ENCODE results near the gene LMBR1. TPM values are rescaled to one million over a fixed set of nuclear protein-coding genes. Genes with fewer than 3 reads are reported as not detected.

The LMBR1 gene
- polyA plus RNA-seq, 3 donors, result 14.8 to 24.4 (median 21.2) TPM

- Histone ChIP-seq H3K4me2 (replicated peaks; ENCODE audit: extremely low read depth, low read length, poor library complexity, severe bottlenecking) (no peak overlapping the region), H3K36me3 (replicated peaks in 1 of 2; ENCODE audit: control insufficient read depth in 1 of 2, insufficient read depth in 2 of 2, low read length in 2 of 2) (no peaks in the 10 kb centered on the region), H3K9ac (ENCODE audit: insufficient read depth, low read length, poor library complexity, severe bottlenecking) (no peak overlapping the region), H3K9me3 (replicated peaks in 1 of 2; ENCODE audit: control insufficient read depth in 1 of 2, insufficient read depth in 1 of 2, low read length in 2 of 2) (no peaks in the 10 kb centered on the region), H2AFZ (ENCODE audit: insufficient read depth, low read depth, low read length, poor library complexity, severe bottlenecking) (no peak overlapping the region), H3K27ac (ENCODE audit: low read depth in 1 of 2, low read length in 2 of 2) (peak overlapping the region in 1 of 2 donors; percentile 41), H4K20me1 (ENCODE audit: insufficient read depth, low read length) (peaks cover 30% of the 10 kb centered on the region), H3K79me2 (ENCODE audit: insufficient read depth, low read length) (peaks cover 48% of the 10 kb centered on the region), H3K27me3 (ENCODE audit: control insufficient read depth in 2 of 2, insufficient read depth in 2 of 2, low read length in 2 of 2) (no peaks in the 10 kb centered on the region), H3K4me1 (ENCODE audit: control insufficient read depth in 1 of 2, insufficient read depth in 2 of 2, low read length in 2 of 2) (peaks cover 5 to 9% of the 10 kb centered on the region in 2 donors), H3K4me3 (replicated peaks in 1 of 3; ENCODE audit: low read depth in 2 of 3, low read length in 3 of 3) (no peak overlapping the region)
- Mint-ChIP-seq H3K27me3 (ENCODE audit: low read depth in 3 of 3) (no peaks in the 10 kb centered on the region), H3K4me1 (peaks cover 12% of the 10 kb centered on the region), H3K27ac (no peak overlapping the region), H3K36me3 (peaks cover 6 to 7% of the 10 kb centered on the region in 2 donors), H3K4me3 (no peak overlapping the region), H3K9me3 (peaks cover 0 to 2% (median 0%) of the 10 kb centered on the region in 7 donors)
- no peak for DNase-seq
- intact Hi-C loops (cut with micrococcal nuclease), result no loop called here
- WGBS (ENCODE audit: insufficient coverage), result 100% methylated on average over 1 of the region's 5 CpGs
- TF ChIP-seq CTCF (IDR thresholded peaks at IDR 0.05), result no peak
Observed at GRCh38 chr7:156842317-156842716, 50.7 kb downstream of the LMBR1 start.

DNA sequence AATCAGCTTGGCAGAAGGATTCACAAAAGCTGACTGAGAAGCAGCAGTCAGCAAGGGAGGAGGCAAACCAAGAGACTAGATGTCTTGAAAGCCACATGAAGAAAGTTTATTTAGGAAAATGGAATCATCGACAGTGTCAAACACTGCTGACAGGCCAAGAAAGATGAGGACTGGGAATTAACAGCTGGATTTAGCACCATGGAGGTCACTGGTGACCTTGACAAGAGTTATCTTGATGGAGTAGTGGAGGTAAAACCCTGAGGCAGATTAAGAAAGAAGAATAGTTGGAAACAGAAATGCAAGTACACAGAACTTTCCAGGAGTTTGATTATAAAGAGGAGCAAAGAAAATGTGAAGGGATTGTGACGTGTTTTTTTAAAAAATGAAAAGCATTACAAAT, 51.5 kb downstream of the LMBR1 start:
- WGBS (ENCODE audit: insufficient coverage), result 100% methylated on average over 1 of the region's 2 CpGs
- no peak overlapping the region for H3K4me3 Mint-ChIP-seq

More for the DNA sequence above, 51.5 kb downstream of the LMBR1 start:
- Mint-ChIP-seq H3K4me1 (peaks cover 12% of the 10 kb centered on the region), H3K27me3 (ENCODE audit: low read depth in 3 of 3) (no peaks in the 10 kb centered on the region), H3K9me3 (peaks cover 0 to 2% (median 0%) of the 10 kb centered on the region in 7 donors), H3K27ac (no peak overlapping the region), H3K36me3 (peaks cover 6 to 7% of the 10 kb centered on the region in 2 donors)
- Histone ChIP-seq H3K4me2 (replicated peaks; ENCODE audit: extremely low read depth, low read length, poor library complexity, severe bottlenecking) (no peak overlapping the region), H3K79me2 (ENCODE audit: insufficient read depth, low read length) (peaks cover 46% of the 10 kb centered on the region), H2AFZ (ENCODE audit: insufficient read depth, low read depth, low read length, poor library complexity, severe bottlenecking) (no peak overlapping the region), H3K9me3 (replicated peaks in 1 of 2; ENCODE audit: control insufficient read depth in 1 of 2, insufficient read depth in 1 of 2, low read length in 2 of 2) (no peaks in the 10 kb centered on the region), H3K4me3 (replicated peaks in 1 of 3; ENCODE audit: low read depth in 2 of 3, low read length in 3 of 3) (no peak overlapping the region), H4K20me1 (ENCODE audit: insufficient read depth, low read length) (peaks cover 27% of the 10 kb centered on the region), H3K4me1 (ENCODE audit: control insufficient read depth in 1 of 2, insufficient read depth in 2 of 2, low read length in 2 of 2) (peaks cover 5 to 9% of the 10 kb centered on the region in 2 donors), H3K27ac (ENCODE audit: low read depth in 1 of 2, low read length in 2 of 2) (no peak overlapping the region), H3K36me3 (replicated peaks in 1 of 2; ENCODE audit: control insufficient read depth in 1 of 2, insufficient read depth in 2 of 2, low read length in 2 of 2) (peaks cover 0 to 2% of the 10 kb centered on the region in 2 donors), H3K9ac (ENCODE audit: insufficient read depth, low read length, poor library complexity, severe bottlenecking) (no peak overlapping the region), H3K27me3 (ENCODE audit: control insufficient read depth in 2 of 2, insufficient read depth in 2 of 2, low read length in 2 of 2) (no peaks in the 10 kb centered on the region)
- intact Hi-C loops (cut with micrococcal nuclease), result no loop called here
- no peak for DNase-seq
- TF ChIP-seq CTCF (IDR thresholded peaks at IDR 0.05), result no peak

All from CD14-positive monocyte (primary cell).